ENCODE measurements around the gene LRRTM4. TPM values are rescaled to one million over a fixed set of nuclear protein-coding genes. Genes with fewer than 3 reads are reported as not detected.

Gene LRRTM4
- total RNA-seq, 1 donor from 2014 or later: 10.6 TPM

- TF ChIP-seq CTCF (conservative IDR thresholded peaks at IDR 0.05): no peak
- Mint-ChIP-seq H3K27ac (ENCODE audit: unreplicated experiment) (no peak overlapping the region), H3K27me3 (ENCODE audit: low read depth) (no peaks in the 10 kb centered on the region), H3K4me1 (no peaks in the 10 kb centered on the region), H3K9me3 (no peaks in the 10 kb centered on the region), H3K36me3 (ENCODE audit: low read depth) (no peaks in the 10 kb centered on the region), H3K4me3 (no peak overlapping the region)
- no peak for DNase-seq (ENCODE audit: low read depth, low spot score)
Measured at GRCh38 chr2:76921006-76921405, 601.2 kb downstream of the LRRTM4 start.

- Mint-ChIP-seq H3K4me1 (no peaks in the 10 kb centered on the region), H3K4me3 (no peak overlapping the region), H3K27ac (ENCODE audit: unreplicated experiment) (no peak overlapping the region), H3K9me3 (no peaks in the 10 kb centered on the region), H3K27me3 (ENCODE audit: low read depth) (no peaks in the 10 kb centered on the region), H3K36me3 (ENCODE audit: low read depth) (no peaks in the 10 kb centered on the region)
- TF ChIP-seq CTCF (conservative IDR thresholded peaks at IDR 0.05): no peak
- no peak for DNase-seq (ENCODE audit: low read depth, low spot score)
Measured at GRCh38 chr2:76895469-76895868, 626.7 kb downstream of the LRRTM4 start.

GRCh38 chr2:76870581-76870980 is 651.6 kb downstream of the LRRTM4 start:
- DNase-seq (ENCODE audit: low read depth, low spot score): no peak
- H3K4me3 Mint-ChIP-seq: no peak overlapping the region

GRCh38 chr2:76870011-76870410 is 652.2 kb downstream of the LRRTM4 start:
- no peak for TF ChIP-seq CTCF (conservative IDR thresholded peaks at IDR 0.05)
- H3K27me3 Mint-ChIP-seq (ENCODE audit: low read depth): no peaks in the 10 kb centered on the region
- H3K9me3 Mint-ChIP-seq: no peaks in the 10 kb centered on the region

More at GRCh38 chr2:76870581-76870980, 651.6 kb downstream of the LRRTM4 start:
- Mint-ChIP-seq H3K4me1 (no peaks in the 10 kb centered on the region), H3K27ac (ENCODE audit: unreplicated experiment) (no peak overlapping the region), H3K9me3 (no peaks in the 10 kb centered on the region), H3K27me3 (ENCODE audit: low read depth) (no peaks in the 10 kb centered on the region), H3K36me3 (ENCODE audit: low read depth) (no peaks in the 10 kb centered on the region)
- no peak for TF ChIP-seq CTCF (conservative IDR thresholded peaks at IDR 0.05)

GRCh38 chr2:76867854-76868253 is 654.3 kb downstream of the LRRTM4 start:
- no peak for DNase-seq (ENCODE audit: low read depth, low spot score)
- Mint-ChIP-seq H3K9me3 (no peaks in the 10 kb centered on the region), H3K36me3 (ENCODE audit: low read depth) (no peaks in the 10 kb centered on the region), H3K27me3 (ENCODE audit: low read depth) (no peaks in the 10 kb centered on the region), H3K27ac (ENCODE audit: unreplicated experiment) (no peak overlapping the region), H3K4me3 (no peak overlapping the region), H3K4me1 (no peaks in the 10 kb centered on the region)
- TF ChIP-seq CTCF (conservative IDR thresholded peaks at IDR 0.05): no peak

More at GRCh38 chr2:76870011-76870410, 652.2 kb downstream of the LRRTM4 start:
- H3K4me3 Mint-ChIP-seq: no peak overlapping the region
- H3K4me1 Mint-ChIP-seq: no peaks in the 10 kb centered on the region
- H3K36me3 Mint-ChIP-seq (ENCODE audit: low read depth): no peaks in the 10 kb centered on the region
- no peak for DNase-seq (ENCODE audit: low read depth, low spot score)
- H3K27ac Mint-ChIP-seq (ENCODE audit: unreplicated experiment): no peak overlapping the region

GRCh38 chr2:76866464-76866863 is 655.7 kb downstream of the LRRTM4 start:
- no peak for DNase-seq (ENCODE audit: low read depth, low spot score)
- Mint-ChIP-seq H3K4me1 (no peaks in the 10 kb centered on the region), H3K9me3 (no peaks in the 10 kb centered on the region), H3K27ac (ENCODE audit: unreplicated experiment) (no peak overlapping the region), H3K4me3 (no peak overlapping the region), H3K27me3 (ENCODE audit: low read depth) (no peaks in the 10 kb centered on the region), H3K36me3 (ENCODE audit: low read depth) (no peaks in the 10 kb centered on the region)
- TF ChIP-seq CTCF (conservative IDR thresholded peaks at IDR 0.05): no peak

Data from neural crest cell (in vitro differentiated cells).